Measurements from ENCODE around the gene SMIM26.
A peak's percentile ranks its signal among the peaks of the same experiment; 100 is the strongest.
"Not testable (repeated sequence)": the region's sequence is repeated elsewhere in the genome, so short reads cannot be mapped to it uniquely, and the experiment has no call there.

The SMIM26 gene, protein sequence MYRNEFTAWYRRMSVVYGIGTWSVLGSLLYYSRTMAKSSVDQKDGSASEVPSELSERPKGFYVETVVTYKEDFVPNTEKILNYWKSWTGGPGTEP

DNA sequence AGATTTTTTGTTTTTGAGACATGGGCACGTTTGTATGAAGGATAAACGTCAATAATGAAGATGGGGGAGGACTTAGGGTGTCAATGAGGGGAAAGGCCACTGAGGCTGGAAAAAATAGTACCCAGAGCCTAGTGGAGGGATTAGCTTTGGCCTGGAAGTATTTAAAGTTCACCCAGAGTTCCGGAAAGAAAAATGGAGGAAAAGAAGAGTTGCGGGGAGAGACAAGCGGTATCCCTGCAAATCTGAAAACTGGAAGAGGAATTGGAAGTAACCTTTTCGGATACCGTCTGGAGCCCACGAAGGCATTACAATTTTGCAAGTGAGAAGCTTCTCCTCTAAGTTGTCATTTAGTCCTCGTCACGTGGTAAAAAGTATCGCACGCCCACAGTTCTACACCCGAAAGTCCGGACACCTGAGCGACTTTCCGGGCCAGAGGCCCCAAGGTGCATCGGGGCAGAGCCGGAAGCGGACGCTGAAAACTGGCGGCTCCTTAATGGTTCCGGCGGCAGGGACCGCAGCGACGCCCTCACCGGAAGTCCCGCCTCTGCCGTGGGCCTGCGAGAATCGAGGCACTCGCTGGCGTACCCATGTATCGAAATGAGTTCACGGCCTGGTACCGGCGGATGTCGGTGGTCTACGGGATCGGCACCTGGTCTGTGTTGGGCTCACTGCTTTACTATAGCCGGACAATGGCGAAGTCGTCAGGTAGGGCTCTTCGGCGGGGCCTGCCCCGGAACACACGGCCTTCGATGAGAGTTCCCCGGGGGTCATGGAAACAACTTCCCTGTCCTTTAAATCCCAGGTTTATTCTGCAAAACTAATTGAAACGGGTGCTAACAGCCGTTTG lies at the start of gene SMIM26:
TSS of gene SMIM26 (plus strand) at position 541 of the 847 bp plus-strand sequence. CDS start at position 588, 47 bp downstream.
- peak; percentile 90 for DNase-seq (ENCODE audit: low read depth)

DNA sequence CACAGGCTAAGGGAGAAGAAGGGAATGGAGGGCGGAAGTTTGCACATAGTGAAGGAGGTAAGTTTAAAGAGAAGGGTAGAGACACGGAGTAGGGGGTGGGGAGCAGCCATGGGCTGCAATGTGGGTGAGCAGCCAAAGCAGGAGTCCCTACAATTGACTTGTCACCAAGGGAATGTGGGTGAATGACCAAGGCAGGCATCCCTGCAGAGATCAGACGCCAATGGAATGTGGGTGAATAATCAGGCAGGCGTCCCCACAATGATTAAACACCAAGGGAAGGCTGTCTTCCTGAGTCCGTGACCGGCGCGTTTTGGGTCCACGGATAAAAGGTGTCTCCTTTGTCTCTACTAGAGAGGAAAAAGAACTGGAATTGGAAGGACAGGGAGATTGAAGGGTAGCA lies 45.2 kb upstream of the SMIM26 start:
- not testable (repeated sequence) for DNase-seq (ENCODE audit: low read depth)

GRCh38 chr20:18523066-18523465 lies 44.2 kb upstream of the SMIM26 start:
- no peak for DNase-seq (ENCODE audit: low read depth)

DNA sequence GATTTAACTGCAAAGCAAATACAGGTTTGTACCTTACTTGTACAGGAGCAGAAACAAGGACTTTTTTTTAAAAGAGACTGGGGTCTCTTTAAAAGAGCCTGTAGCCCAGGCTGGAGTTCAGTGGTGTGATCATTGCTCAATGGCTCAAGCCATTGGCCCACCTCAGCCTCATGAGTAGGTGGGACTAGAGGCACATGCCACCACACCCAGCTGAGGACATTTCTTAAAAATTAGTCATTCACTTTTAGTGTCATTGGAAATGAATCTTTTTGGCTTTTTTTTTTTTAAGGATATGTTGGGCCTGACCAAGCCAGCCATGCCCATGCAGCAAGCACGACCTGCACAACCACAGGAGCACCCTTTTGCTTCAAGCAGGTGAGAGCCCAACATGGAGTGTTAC lies 42.6 kb upstream of the SMIM26 start:
- DNase-seq (ENCODE audit: low read depth) = no peak

- not testable (repeated sequence) for DNase-seq (ENCODE audit: low read depth)
Observed at GRCh38 chr20:18526761-18527160, 40.5 kb upstream of the SMIM26 start.

- DNase-seq (ENCODE audit: low read depth) = no peak
Observed at GRCh38 chr20:18527339-18527738, 39.9 kb upstream of the SMIM26 start.

- DNase-seq (ENCODE audit: low read depth) = no peak
Observed at GRCh38 chr20:18527836-18528235, 39.4 kb upstream of the SMIM26 start.

DNA sequence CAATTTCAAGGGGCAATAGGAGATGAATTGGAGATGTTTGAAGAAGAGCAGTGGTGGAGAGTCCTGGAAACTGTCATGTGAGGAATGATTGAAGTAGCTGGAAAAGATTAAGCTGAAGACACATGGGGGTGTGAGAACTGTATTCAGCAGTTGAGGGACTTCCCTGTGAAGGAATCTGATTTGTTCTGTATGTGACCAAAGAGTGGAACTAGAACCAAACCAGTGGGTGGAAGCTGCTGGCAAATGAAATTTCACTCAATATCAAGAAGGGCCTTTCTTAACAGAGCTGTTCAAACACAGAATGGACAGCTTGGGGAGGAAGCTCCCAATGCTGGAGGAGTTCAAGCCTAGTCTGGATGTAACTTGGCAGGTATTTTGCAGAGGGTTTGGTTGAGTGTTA lies 38.2 kb upstream of the SMIM26 start:
- no peak for DNase-seq (ENCODE audit: low read depth)

- no peak for DNase-seq (ENCODE audit: low read depth)
Observed at GRCh38 chr20:18532626-18533025, 34.6 kb upstream of the SMIM26 start.

- DNase-seq (ENCODE audit: low read depth) = no peak
Observed at GRCh38 chr20:18533491-18533890, 33.7 kb upstream of the SMIM26 start.

DNA sequence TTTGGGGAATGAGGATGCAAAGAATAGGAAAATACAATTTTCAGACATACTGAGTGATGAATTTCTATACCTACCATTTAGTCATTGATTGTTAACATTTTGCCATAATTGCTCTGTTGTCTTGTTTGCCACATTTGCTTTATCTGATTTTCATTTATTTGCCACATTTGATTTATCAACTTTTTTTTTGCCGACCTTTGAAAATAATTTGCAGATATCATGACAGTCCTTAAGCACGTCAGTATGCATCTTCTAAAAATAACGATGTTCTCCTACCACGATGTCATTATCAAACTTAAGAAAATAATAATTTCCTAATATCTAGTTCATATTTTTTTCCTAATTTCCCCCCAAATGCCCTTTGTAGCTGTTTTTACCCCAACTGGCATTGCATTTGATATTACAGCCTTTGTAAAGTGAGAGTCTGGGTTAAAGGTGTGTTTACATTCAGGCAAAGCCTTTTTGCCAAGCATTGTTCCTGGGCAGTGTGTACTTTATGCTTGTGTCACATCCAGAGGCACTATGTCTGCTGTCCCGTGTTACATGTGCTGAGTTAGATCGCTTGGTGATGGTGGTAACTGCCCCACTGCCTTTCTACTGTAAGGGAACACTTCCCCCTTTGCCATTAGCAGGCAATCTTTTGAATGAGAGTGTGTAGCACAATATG lies 33.1 kb upstream of the SMIM26 start:
- DNase-seq (ENCODE audit: low read depth) = no peak

DNA sequence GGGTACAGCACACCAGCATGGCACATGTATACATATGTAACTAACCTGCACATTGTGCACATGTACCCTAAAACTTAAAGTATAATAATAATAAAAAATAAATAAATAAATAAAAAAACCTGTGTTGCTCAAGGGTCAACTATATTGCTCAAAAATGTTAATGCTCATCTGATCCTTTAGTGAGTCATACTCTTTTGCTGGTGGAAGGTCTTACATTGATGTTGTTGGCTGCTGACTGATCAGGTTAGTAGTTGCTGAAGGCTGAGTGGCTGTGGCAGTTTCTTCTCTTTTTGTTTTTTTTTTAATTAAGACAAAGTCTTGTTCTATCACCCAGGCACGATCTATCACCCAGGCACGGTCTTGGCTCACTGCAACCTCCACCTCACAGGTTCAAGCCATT lies 29.6 kb upstream of the SMIM26 start:
- no peak for DNase-seq (ENCODE audit: low read depth)

- DNase-seq (ENCODE audit: low read depth) = no peak
Observed at GRCh38 chr20:18541741-18542140, 25.5 kb upstream of the SMIM26 start.

DNA sequence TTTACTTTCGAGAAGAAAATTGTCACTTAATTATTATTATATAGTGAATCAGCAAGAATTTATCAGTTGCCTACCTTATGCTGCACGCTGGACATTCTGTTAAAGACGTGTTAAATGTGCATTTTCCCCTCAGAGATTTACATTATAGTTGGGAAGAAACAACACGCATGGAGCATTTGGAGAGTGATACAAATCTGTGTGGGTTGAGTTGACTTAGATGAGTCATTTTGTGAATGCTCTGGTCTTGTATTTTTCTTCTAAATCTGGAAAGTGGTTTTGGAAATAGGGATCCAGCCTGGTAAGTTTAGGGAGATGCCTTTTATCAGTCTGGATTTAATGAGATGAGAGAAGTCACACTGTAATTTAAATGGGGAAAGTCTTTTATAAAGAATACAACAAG lies 24.0 kb upstream of the SMIM26 start:
- no peak for DNase-seq (ENCODE audit: low read depth)

DNA sequence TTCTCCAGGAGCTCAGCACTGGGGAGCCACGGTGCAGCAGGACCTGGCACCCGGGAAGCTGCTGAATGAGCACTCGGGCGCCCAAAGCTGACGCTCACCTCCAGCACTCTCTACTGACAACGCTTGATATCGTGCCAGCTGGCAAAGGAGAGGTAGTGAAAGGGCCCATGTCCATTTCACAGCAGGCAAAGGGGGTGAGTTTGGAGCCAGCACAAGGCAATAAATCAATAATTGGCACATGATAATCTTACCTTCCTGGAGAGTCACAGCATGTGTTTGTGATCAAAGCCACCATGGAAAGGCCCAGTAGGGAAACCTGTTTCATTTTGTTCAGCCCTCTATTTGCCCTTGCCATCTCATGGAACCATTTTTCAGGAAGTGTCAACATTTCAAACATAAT lies 23.3 kb upstream of the SMIM26 start:
- DNase-seq (ENCODE audit: low read depth) = no peak

DNA sequence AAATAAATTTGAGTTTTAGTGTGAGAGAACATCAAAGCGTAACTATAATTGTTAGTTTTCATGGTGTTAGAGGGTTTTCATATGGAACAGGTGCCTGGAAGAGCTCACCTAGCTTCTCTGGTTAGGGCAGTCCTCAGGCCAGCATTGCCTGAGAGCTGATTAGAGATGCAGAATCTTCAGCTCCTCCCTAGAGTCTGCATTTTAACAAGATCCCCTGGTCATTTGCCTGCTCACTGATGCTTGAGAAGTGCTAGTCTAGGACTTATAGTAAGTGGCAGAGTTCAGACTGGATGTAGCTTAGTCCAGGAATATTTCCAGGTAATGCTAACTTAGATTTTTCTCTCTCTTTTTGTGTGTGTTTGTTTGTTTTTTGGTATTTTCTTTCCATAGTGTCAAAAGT lies 21.7 kb upstream of the SMIM26 start:
- no peak for DNase-seq (ENCODE audit: low read depth)

GRCh38 chr20:18548465-18548864 lies 18.8 kb upstream of the SMIM26 start:
- DNase-seq (ENCODE audit: low read depth) = no peak

DNA sequence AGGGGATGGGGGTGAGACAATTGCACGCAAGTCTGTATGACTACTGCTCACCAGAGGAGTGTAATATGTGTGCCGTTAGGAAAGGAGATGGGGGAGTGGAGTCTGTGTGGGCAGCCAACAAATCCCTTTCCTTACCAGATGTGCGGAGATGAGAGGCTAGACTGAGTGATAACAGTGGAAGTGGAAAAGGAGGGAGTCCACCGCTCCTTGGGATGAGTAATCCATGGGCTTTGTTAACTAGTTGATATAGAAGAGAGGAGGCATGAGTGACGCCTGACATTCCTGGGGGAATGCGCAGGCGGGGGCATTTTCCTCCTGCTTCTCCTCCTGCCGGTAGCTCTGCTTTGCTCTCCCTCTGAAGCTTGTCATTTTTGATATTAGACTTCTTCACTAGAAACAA lies 13.5 kb upstream of the SMIM26 start:
- DNase-seq (ENCODE audit: low read depth) = no peak

DNA sequence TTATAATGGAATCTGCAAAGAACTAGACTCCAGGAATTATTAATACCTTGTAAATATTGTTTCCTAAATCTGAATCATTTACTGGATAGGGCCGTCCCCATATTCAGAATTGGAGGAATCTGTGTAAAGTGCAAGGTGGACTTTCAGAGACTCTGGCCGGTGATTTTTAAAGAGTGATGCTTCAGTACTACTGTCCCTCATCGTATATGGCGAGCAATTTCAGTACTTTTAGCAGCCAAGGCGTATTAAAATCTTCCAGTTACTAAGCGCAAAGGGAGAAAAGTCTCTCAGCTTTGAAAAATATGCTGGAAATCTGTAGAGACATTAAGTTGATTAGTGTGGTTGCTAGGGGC lies 483 bp downstream of the SMIM26 start:
- no peak for DNase-seq (ENCODE audit: low read depth)

DNA sequence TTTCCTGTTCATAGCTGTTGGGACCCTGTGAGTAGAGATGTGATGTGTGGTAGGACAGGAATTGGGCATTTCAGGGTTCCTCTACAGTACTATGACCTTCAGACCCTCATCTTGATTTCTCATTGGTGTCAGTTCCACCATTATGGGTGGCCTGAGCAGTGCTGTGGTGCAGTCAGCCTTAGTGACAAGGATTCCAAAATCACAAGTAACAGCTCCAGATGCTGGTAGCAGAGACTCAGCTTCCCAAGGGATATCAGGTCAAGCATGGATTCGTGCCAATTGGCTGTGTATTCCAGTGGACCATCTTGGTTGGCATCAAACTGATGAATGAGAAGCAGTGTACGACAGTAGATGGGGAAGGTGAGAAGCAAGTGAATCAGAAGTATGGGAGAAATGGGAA lies 3.8 kb downstream of the SMIM26 start:
- DNase-seq (ENCODE audit: low read depth) = no peak

DNA sequence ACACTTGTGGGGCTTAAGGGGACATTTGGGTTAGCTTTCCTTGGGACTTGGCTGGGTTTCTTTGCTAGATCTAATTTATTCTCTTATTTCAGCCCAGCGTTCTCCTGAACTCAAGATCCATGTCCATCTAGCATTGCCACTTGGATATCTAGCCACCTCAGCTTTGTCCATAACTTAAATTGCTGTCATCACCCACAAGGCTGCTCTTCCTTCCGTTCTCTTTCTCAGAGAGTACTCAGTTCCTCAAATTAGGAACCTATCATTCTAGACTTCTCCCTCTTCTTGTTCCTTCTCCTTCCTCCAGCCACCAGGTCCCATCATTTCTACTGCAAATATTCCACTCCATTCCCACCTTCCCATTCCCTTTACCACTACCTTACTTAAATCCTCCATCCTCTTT lies 4.3 kb downstream of the SMIM26 start:
- DNase-seq (ENCODE audit: low read depth) = no peak

DNA sequence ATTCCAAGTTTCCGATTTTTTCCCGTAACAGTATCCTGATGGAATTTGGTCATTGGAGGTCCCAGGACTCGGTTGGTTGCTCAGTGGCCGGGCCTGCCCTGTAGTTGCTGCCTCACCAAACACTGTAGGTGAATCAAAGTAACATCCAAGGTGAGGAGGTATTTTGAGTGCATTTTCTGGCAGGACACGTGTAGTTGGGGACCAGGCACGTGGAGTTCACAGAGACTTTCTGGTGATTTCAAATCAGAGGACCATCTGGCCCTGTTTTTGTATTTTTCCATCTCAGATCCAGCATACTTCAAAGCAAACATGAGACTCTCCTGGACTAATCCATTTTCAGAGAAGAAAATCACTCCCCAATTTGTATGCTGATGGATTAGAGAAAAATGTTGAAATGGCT lies 10.7 kb downstream of the SMIM26 start:
- DNase-seq (ENCODE audit: low read depth) = no peak

DNA sequence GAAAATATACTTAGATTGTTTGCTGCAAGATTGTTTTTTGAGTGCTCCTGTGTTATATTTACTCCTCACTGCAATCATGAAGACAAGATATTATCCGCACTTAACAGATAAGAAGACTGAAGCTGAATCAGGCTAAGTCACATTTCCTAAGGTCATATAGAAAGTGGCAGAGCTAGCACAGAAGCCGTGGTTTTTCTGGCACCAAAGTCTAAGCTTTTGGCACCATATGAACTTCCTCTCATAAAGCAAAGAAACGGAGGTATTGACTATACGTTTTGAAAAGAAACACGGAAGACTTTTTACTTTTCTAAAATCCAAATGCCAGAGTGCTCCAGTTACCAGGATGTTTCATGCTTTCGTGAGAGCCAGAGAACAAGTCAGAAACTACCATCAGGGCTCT lies 11.3 kb downstream of the SMIM26 start:
- DNase-seq (ENCODE audit: low read depth) = no peak

- DNase-seq (ENCODE audit: low read depth) = no peak
Observed at GRCh38 chr20:18580012-18580411, 12.8 kb downstream of the SMIM26 start.

Measured in activated T-helper 9 cell treated with anti-CD3 and anti-CD28 coated beads, Interleukin-2, amount 50 U/mL, for 16 hours (primary cell).